H1 (cell line): ENCODE measurements around the gene KCNQ1OT1. TPM values are rescaled to one million over a fixed set of nuclear protein-coding genes. Genes with fewer than 3 reads are reported as not detected.

ENCODE experiments used
- CTCF ChIA-PET: fragments of 300-600 bp; sonication (Branson Sonifier 250); formaldehyde crosslinking; loops from one replicate; lab custom pipeline; 2021; ENCODE audit not compliant: partially characterized antibody; lab: Charles Lee
- POLR2A ChIA-PET: fragments of 300-600 bp; sonication (Branson Sonifier 250); formaldehyde crosslinking; loops from one replicate; lab custom pipeline; 2021; ENCODE audit warnings: inconsistent platforms; ENCODE audit not compliant: partially characterized antibody; lab: Charles Lee
- DNase-seq, 2 experiments: peaks; one replicate each; pipeline versions ENCODE4 v3.0.0 to v3.0.0-alpha.2; 2010 to 2022; ENCODE audit warnings: low spot score in 2 of 2, low read depth in 1 of 2, mixed read lengths in 1 of 2
- FAIRE-seq: peaks from 2 replicates; lab custom pipeline; 2011; peaks lifted over from hg19 to GRCh38; lab: Jason Lieb, UNC
- H2AFZ ChIP-seq: 2 replicates; pipeline ENCODE4 v1.8.1; 2012; ENCODE audit warnings: low read length, inconsistent platforms
- H2AK5ac ChIP-seq: 2 replicates; pipeline ENCODE4 v1.6.1; 2013; ENCODE audit warnings: low read depth, low read length
- H2BK120ac ChIP-seq: replicated peaks from 2 replicates; pipeline ENCODE3; 2013; ENCODE audit warnings: low read depth, low read length, inconsistent platforms
- H2BK12ac ChIP-seq: 2 replicates; pipeline ENCODE4 v1.6.1; 2013; ENCODE audit warnings: low read depth, low read length
- H2BK15ac ChIP-seq: 2 replicates; pipeline ENCODE4 v1.6.1; 2013; ENCODE audit warnings: low read length
- H2BK20ac ChIP-seq: 2 replicates; pipeline ENCODE4 v1.6.1; 2013; ENCODE audit warnings: low read length
- H2BK5ac ChIP-seq: 2 replicates; pipeline ENCODE4 v1.6.1; 2013; ENCODE audit warnings: low read depth, low read length
- H3K14ac ChIP-seq: 2 replicates; pipeline ENCODE4 v1.6.1; 2013; ENCODE audit warnings: inconsistent platforms; ENCODE audit not compliant: insufficient read length
- H3K18ac ChIP-seq: 2 replicates; pipeline ENCODE4 v1.6.1; 2013; ENCODE audit warnings: low read length; ENCODE audit errors: extremely low read depth
- H3K23ac ChIP-seq: 2 replicates; pipeline ENCODE4 v1.6.1; 2013; ENCODE audit warnings: inconsistent platforms; ENCODE audit not compliant: insufficient read length
- H3K23me2 ChIP-seq: 2 replicates; pipeline ENCODE4 v1.6.1; 2013; ENCODE audit warnings: low read depth, low read length
- H3K27ac ChIP-seq: 2 replicates; pipeline ENCODE4 v1.6.1; 2011; ENCODE audit warnings: low read depth, low read length, inconsistent platforms
- H3K27me3 ChIP-seq, 4 experiments: replicated peaks in 1 of 4; 1 replicate in 1 of 4; 2 replicates in 3 of 4; pipeline versions ENCODE4 v1.6.1 to v1.8.1; 2011 to 2013; ENCODE audit warnings: low read length in 3 of 4, mild to moderate bottlenecking in 3 of 4, inconsistent platforms in 2 of 4, mixed read lengths in 2 of 4, moderate library complexity in 1 of 4; ENCODE audit not compliant: control insufficient read depth in 3 of 4, insufficient read depth in 3 of 4; ENCODE audit errors: extremely low read depth in 1 of 4
- H3K36me3 ChIP-seq, 4 experiments: 2 replicates each; pipeline versions ENCODE4 v1.6.1 to v1.8.1; 2011 to 2013; ENCODE audit warnings: mild to moderate bottlenecking in 4 of 4, low read length in 3 of 4, moderate library complexity in 2 of 4, control low read depth in 1 of 4, inconsistent platforms in 1 of 4; ENCODE audit not compliant: insufficient read depth in 4 of 4, control insufficient read depth in 2 of 4
- H3K4ac ChIP-seq: replicated peaks from 2 replicates; pipeline ENCODE3; 2013; ENCODE audit warnings: low read length, low read depth, mixed read lengths, inconsistent platforms; ENCODE audit not compliant: insufficient read length
- H3K4me1 ChIP-seq, 4 experiments: replicated peaks in 1 of 4; 1 replicate in 1 of 4; 2 replicates in 3 of 4; pipeline versions ENCODE4 v1.6.1 to v1.8.1; 2011 to 2013; ENCODE audit warnings: low read length in 3 of 4, inconsistent platforms in 2 of 4, mixed read lengths in 1 of 4; ENCODE audit not compliant: insufficient read depth in 4 of 4, control insufficient read depth in 3 of 4
- H3K4me2 ChIP-seq, 2 experiments: 2 replicates each; pipeline versions ENCODE4 v1.6.1 to v1.8.1; 2011 to 2013; ENCODE audit warnings: low read depth in 2 of 2, low read length in 2 of 2, control low read depth in 1 of 2, inconsistent platforms in 1 of 2, mild to moderate bottlenecking in 1 of 2; ENCODE audit not compliant: insufficient read depth in 1 of 2
- H3K4me3 ChIP-seq, 4 experiments: fragments of 200-600, 300-600 bp in 1 of 4; sonication (generic), shearing (Covaris generic), sonication (Bioruptor Twin) in 1 of 4; 2 replicates each; pipeline versions ENCODE4 v1.5.1 to v1.8.1; 2011 to 2016; ENCODE audit warnings: low read length in 4 of 4, low read depth in 3 of 4, control low read depth in 2 of 4, inconsistent platforms in 2 of 4, mild to moderate bottlenecking in 2 of 4, mixed read lengths in 1 of 4, moderate library complexity in 1 of 4; ENCODE audit not compliant: insufficient read depth in 2 of 4; ENCODE audit errors: extremely low read depth in 1 of 4
- H3K56ac ChIP-seq: replicated peaks from 2 replicates; pipeline ENCODE3; 2013; ENCODE audit warnings: low read depth, mild to moderate bottlenecking, mixed read lengths, low read length, inconsistent platforms; ENCODE audit not compliant: insufficient read length
- H3K79me1 ChIP-seq: 2 replicates; pipeline ENCODE4 v1.6.1; 2013; ENCODE audit warnings: low read depth, low read length, control low read depth
- H3K79me2 ChIP-seq, 2 experiments: 2 replicates each; pipeline versions ENCODE4 v1.6.1 to v1.8.1; 2012 to 2013; ENCODE audit warnings: low read length in 2 of 2, mild to moderate bottlenecking in 2 of 2, inconsistent platforms in 1 of 2; ENCODE audit not compliant: insufficient read depth in 2 of 2, control insufficient read depth in 1 of 2
- H3K9ac ChIP-seq, 4 experiments: replicated peaks in 1 of 4; 1 replicate in 1 of 4; 2 replicates in 3 of 4; pipeline versions ENCODE4 v1.6.1 to v1.8.1; 2011 to 2013; ENCODE audit warnings: low read depth in 3 of 4, low read length in 3 of 4, control low read depth in 2 of 4, mild to moderate bottlenecking in 2 of 4, moderate library complexity in 2 of 4, inconsistent platforms in 1 of 4; ENCODE audit errors: extremely low read depth in 1 of 4
- H3K9me3 ChIP-seq, 2 experiments: 2 replicates each; pipeline versions ENCODE4 v1.6.1 to v1.8.1; 2012 to 2013; ENCODE audit warnings: mild to moderate bottlenecking in 2 of 2, moderate library complexity in 2 of 2, control low read depth in 1 of 2, inconsistent platforms in 1 of 2, low read depth in 1 of 2, low read length in 1 of 2, mixed read lengths in 1 of 2; ENCODE audit not compliant: insufficient read depth in 2 of 2
- H4K20me1 ChIP-seq, 2 experiments: replicated peaks in 1 of 2; 2 replicates each; pipeline versions ENCODE3 to v1.8.1; 2011 to 2013; ENCODE audit warnings: inconsistent platforms in 2 of 2, low read length in 2 of 2, mild to moderate bottlenecking in 1 of 2; ENCODE audit not compliant: insufficient read depth in 2 of 2, control insufficient read depth in 1 of 2
- H4K5ac ChIP-seq: 2 replicates; pipeline ENCODE4 v1.6.1; 2013; ENCODE audit warnings: low read length, low read depth, mixed read lengths, inconsistent platforms; ENCODE audit not compliant: insufficient read length
- H4K8ac ChIP-seq: 2 replicates; pipeline ENCODE4 v1.8.0; 2013; ENCODE audit warnings: mild to moderate bottlenecking, moderate library complexity, low read length, inconsistent platforms; ENCODE audit not compliant: insufficient read depth; ENCODE audit errors: extremely low read depth
- H4K91ac ChIP-seq: replicated peaks from 2 replicates; pipeline ENCODE3; 2013; ENCODE audit warnings: low read length, mixed read lengths, inconsistent platforms; ENCODE audit not compliant: insufficient read length
- ATF3 ChIP-seq: IDR thresholded peaks from 2 replicates; pipeline ENCODE4 v1.6.1; 2011; ENCODE audit warnings: low read depth, mild to moderate bottlenecking, low read length; ENCODE audit not compliant: insufficient read depth
- BCL11A ChIP-seq, 2 experiments: IDR thresholded peaks; one replicate each; pipeline ENCODE4 v1.6.1; 2011; ENCODE audit warnings: low read depth in 2 of 2, low read length in 2 of 2, mild to moderate bottlenecking in 2 of 2
- CEBPB ChIP-seq: IDR thresholded peaks from 2 replicates; pipeline ENCODE4 v1.6.1; 2012; ENCODE audit warnings: low read depth, low read length
- CTBP2 ChIP-seq: IDR thresholded peaks from 2 replicates; pipeline ENCODE4 v1.7.0; 2011; ENCODE audit warnings: borderline replicate concordance, mild to moderate bottlenecking, moderate library complexity, mixed read lengths, low read length; ENCODE audit not compliant: insufficient read depth, insufficient read length
- FOSL1 ChIP-seq: IDR thresholded peaks from 2 replicates; pipeline ENCODE4 v1.6.1; 2011; ENCODE audit warnings: mild to moderate bottlenecking, low read depth, low read length, moderate library complexity; ENCODE audit not compliant: insufficient read depth
- KDM1A ChIP-seq: fragments of 200-600, 300-600 bp; sonication (generic); IDR thresholded peaks from 2 replicates; pipeline ENCODE4 v1.7.1; 2016; ENCODE audit warnings: mild to moderate bottlenecking, low read length, borderline replicate concordance
- MAFK ChIP-seq: IDR thresholded peaks from 2 replicates; pipeline ENCODE4 v1.6.1; 2012; ENCODE audit warnings: low read depth, mild to moderate bottlenecking, improper control_type of control experiment, low read length
- PHF8 ChIP-seq: fragments of 200-600 bp; sonication (generic); conservative IDR thresholded peaks from 2 replicates; pipeline ENCODE4 v1.7.1; 2012; ENCODE audit warnings: low read depth, mild to moderate bottlenecking, inconsistent platforms, low read length, moderate library complexity
- SIX5 ChIP-seq: IDR thresholded peaks from 2 replicates; pipeline ENCODE4 v1.6.1; 2011; ENCODE audit warnings: mild to moderate bottlenecking, low read depth, low read length
- SRF ChIP-seq: IDR thresholded peaks from 2 replicates; pipeline ENCODE4 v1.6.1; 2011; ENCODE audit warnings: mild to moderate bottlenecking, low read depth, low read length, moderate library complexity
- TCF12 ChIP-seq: IDR thresholded peaks from 2 replicates; pipeline ENCODE4 v1.6.1; 2011; ENCODE audit warnings: low read depth, mild to moderate bottlenecking, low read length
- TEAD4 ChIP-seq: IDR thresholded peaks from 2 replicates; pipeline ENCODE4 v1.6.1; 2012; ENCODE audit warnings: low read depth, low read length, inconsistent platforms, mixed read lengths
- WGBS, 2 experiments: shearing (Covaris generic) in 1 of 2; methylation state at CpG; one replicate each; pipeline versions ENCODE4 v1.1.6 to v1.1.7; 2013 to 2015; ENCODE audit warnings: low lambda C conversion rate in 2 of 2, mixed read lengths in 2 of 2, inconsistent platforms in 1 of 2, low coverage in 1 of 2, missing lambda C conversion rate in 1 of 2; ENCODE audit not compliant: insufficient replicate concordance in 2 of 2, insufficient coverage in 1 of 2, insufficient read length in 1 of 2; ENCODE audit errors: extremely low coverage in 1 of 2, missing lambda C conversion rate in 1 of 2; 5-methylcytosine and 5-hydroxymethylcytosine counted together
- polyA plus RNA-seq, 7 experiments: library from polyadenylated mRNA; depleted of rRNA in 3 of 7; stranded (reverse) in 5 of 7; unstranded in 2 of 7; fragments of >200 nt in 5 of 7; fragments of 200-250 nt in 2 of 7; gene quantifications; 1 replicate in 5 of 7; 2 replicates in 1 of 7; 4 replicates in 1 of 7; pipeline versions ENCODE4 v1.2.1 to v1.2.3, GENCODE V29; 2011 to 2013; ENCODE audit warnings: missing spikeins in 2 of 7, mixed read lengths in 2 of 7
- total RNA-seq: library from RNA; stranded (reverse); fragmentation: NEBNext Ultra II Directional; extraction: Animal tissue kit (Norgen Biotek cat#: 25700); gene quantifications from 2 replicates; pipeline ENCODE4 v1.2.1, GENCODE V29; 2021

KCNQ1OT1 gene
- total and polyA plus RNA-seq, 2 of the 8 experiments (the other 6 are each of a cell fraction or from before 2014, with no cell fraction given): 0.21 to 1.2 TPM

- H2BK15ac ChIP-seq: no peak overlapping the region
- DNase-seq: no peak
- H3K56ac ChIP-seq: no peak overlapping the region
- CTCF ChIA-PET: interaction anchor here (0.7 to 1.5 kb wide), 2 partner anchors 17 to 225 kb away, joined by 3 read pairs; no protein-coding TSS in a partner anchor
- no peak overlapping the region for H4K8ac ChIP-seq
- no peaks in the 10 kb centered on the region for H3K23me2 ChIP-seq
- H3K27me3 ChIP-seq: peaks cover 0 to 12% (median 0%) of the 10 kb centered on the region in 4 experiments; a peak in 4 of 7 replicates
- no peaks in the 10 kb centered on the region for H3K4me1 ChIP-seq
- no peak overlapping the region for H3K4me3 ChIP-seq
- H3K27ac ChIP-seq: no peak overlapping the region
- no peak overlapping the region for H3K14ac ChIP-seq
- no peak overlapping the region for H2BK120ac ChIP-seq
- H3K23ac ChIP-seq: no peak overlapping the region
- H2BK12ac ChIP-seq: no peak overlapping the region
- WGBS, 2 experiments: 90% methylated on average over 11 of the region's 11 CpGs; no CpG with 5 or more reads in 1 of the 2 experiments
- no peak overlapping the region for H3K4ac ChIP-seq
- H3K9ac ChIP-seq: no peak overlapping the region
- peaks cover 2 to 14% of the 10 kb centered on the region in 2 experiments for H4K20me1 ChIP-seq
- FAIRE-seq: no peak
- peaks cover 16 to 32% of the 10 kb centered on the region in 2 experiments for H3K9me3 ChIP-seq
- no peak overlapping the region for H3K4me2 ChIP-seq
- peaks cover 0 to 4% (median 0%) of the 10 kb centered on the region in 4 experiments; a peak in 1 of 8 replicates for H3K36me3 ChIP-seq
- H2BK5ac ChIP-seq: no peak overlapping the region
- H3K79me1 ChIP-seq: no peaks in the 10 kb centered on the region
- no peak overlapping the region for H2BK20ac ChIP-seq
- no peak overlapping the region for H4K5ac ChIP-seq
- no peaks in the 10 kb centered on the region; a peak in 1 of 4 replicates for H3K79me2 ChIP-seq
- POLR2A ChIA-PET: no interaction called here
- H2AFZ ChIP-seq: no peak overlapping the region
- H3K18ac ChIP-seq: no peak overlapping the region
- H4K91ac ChIP-seq: no peak overlapping the region
- no peak overlapping the region for H2AK5ac ChIP-seq
- no peak for TF ChIP-seq MAFK
- TF ChIP-seq SRF: no peak
- TF ChIP-seq PHF8: no peak
- TF ChIP-seq ATF3: no peak
- no peak for TF ChIP-seq SIX5
- TF ChIP-seq FOSL1: no peak
- no peak for TF ChIP-seq TEAD4
- no peak for TF ChIP-seq TCF12
- no peak for TF ChIP-seq CTBP2
- no peak for TF ChIP-seq KDM1A
- TF ChIP-seq CEBPB: no peak
- TF ChIP-seq BCL11A (IDR thresholded peaks at IDR 0.05; ENCODE audit: low read depth in 2 of 2, low read length in 2 of 2): no peak
Observed at GRCh38 chr11:2665526-2666400, 34.0 kb downstream of the KCNQ1OT1 start.
